ENCODE data around the gene EXOSC1.

GRCh38 chr10:97393034-97393573, 52.7 kb downstream of the EXOSC1 start:
- TF ChIP-seq, protein P1, sequence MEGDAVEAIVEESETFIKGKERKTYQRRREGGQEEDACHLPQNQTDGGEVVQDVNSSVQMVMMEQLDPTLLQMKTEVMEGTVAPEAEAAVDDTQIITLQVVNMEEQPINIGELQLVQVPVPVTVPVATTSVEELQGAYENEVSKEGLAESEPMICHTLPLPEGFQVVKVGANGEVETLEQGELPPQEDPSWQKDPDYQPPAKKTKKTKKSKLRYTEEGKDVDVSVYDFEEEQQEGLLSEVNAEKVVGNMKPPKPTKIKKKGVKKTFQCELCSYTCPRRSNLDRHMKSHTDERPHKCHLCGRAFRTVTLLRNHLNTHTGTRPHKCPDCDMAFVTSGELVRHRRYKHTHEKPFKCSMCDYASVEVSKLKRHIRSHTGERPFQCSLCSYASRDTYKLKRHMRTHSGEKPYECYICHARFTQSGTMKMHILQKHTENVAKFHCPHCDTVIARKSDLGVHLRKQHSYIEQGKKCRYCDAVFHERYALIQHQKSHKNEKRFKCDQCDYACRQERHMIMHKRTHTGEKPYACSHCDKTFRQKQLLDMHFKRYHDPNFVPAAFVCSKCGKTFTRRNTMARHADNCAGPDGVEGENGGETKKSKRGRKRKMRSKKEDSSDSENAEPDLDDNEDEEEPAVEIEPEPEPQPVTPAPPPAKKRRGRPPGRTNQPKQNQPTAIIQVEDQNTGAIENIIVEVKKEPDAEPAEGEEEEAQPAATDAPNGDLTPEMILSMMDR (IDR thresholded peaks at IDR 0.05), result no peak
- no peak for TF ChIP-seq POLR2A (IDR thresholded peaks at IDR 0.05; ENCODE audit: low read depth)

Data from esophagus muscularis mucosa (tissue), 3 donors.